Activated T-cell treated with anti-CD3 and anti-CD28 coated beads for 24 hours (primary cell): Measurements from ENCODE around the gene JAKMIP1.
A peak's percentile ranks its signal among the peaks of the same experiment; 100 is the strongest.

Experiments used
- DNase-seq: peaks from one replicate; pipeline ENCODE4 v3.0.0-alpha.2; 2020; ENCODE audit warnings: low read depth

The JAKMIP1 gene

GRCh38 chr4:6200011-6200921 lies at the start of gene JAKMIP1:
Gene JAKMIP1, minus strand, starts transcription at chr4:6200549. Its CDS starts 87,699 bp downstream, at chr4:6112850.
- DNase-seq: peak; percentile 77

- DNase-seq: no peak
Measured at GRCh38 chr4:6248394-6248793, 48.0 kb upstream of the JAKMIP1 start.

GRCh38 chr4:6246170-6246634 lies 45.9 kb upstream of the JAKMIP1 start:
- DNase-seq: no peak

- no peak for DNase-seq
Measured at GRCh38 chr4:6245246-6246169, 45.2 kb upstream of the JAKMIP1 start.

- DNase-seq: no peak
Measured at GRCh38 chr4:6242271-6243029, 42.1 kb upstream of the JAKMIP1 start.

- DNase-seq: no peak
Measured at GRCh38 chr4:6241062-6241845, 40.9 kb upstream of the JAKMIP1 start.

- no peak for DNase-seq
Measured at GRCh38 chr4:6239968-6240367, 39.6 kb upstream of the JAKMIP1 start.

GRCh38 chr4:6239486-6239885 lies 39.1 kb upstream of the JAKMIP1 start:
- no peak for DNase-seq

- DNase-seq: no peak
Measured at GRCh38 chr4:6236816-6237390, 36.6 kb upstream of the JAKMIP1 start.

GRCh38 chr4:6235901-6236640 lies 35.7 kb upstream of the JAKMIP1 start:
- DNase-seq: no peak

GRCh38 chr4:6235012-6235411 lies 34.7 kb upstream of the JAKMIP1 start:
- DNase-seq: no peak

GRCh38 chr4:6233929-6234328 lies 33.6 kb upstream of the JAKMIP1 start:
- DNase-seq: no peak

- no peak for DNase-seq
Measured at GRCh38 chr4:6232836-6233785, 32.8 kb upstream of the JAKMIP1 start.

GRCh38 chr4:6231663-6232165 lies 31.4 kb upstream of the JAKMIP1 start:
- DNase-seq: no peak

GRCh38 chr4:6230827-6231662 lies 30.7 kb upstream of the JAKMIP1 start:
- DNase-seq: no peak

- DNase-seq: no peak
Measured at GRCh38 chr4:6230502-6230785, 30.1 kb upstream of the JAKMIP1 start.

GRCh38 chr4:6229671-6230501 lies 29.5 kb upstream of the JAKMIP1 start:
- DNase-seq: no peak
